T-cell (primary cell): ENCODE results near the gene PADI3. TPM values are rescaled to one million over a fixed set of nuclear protein-coding genes. Genes with fewer than 3 reads are reported as not detected.

Source experiments
- ATAC-seq, 4 experiments: fragments of 200-7000 bp in 3 of 4; fragments of 150-1000 bp in 1 of 4; cut with Tn5 transposase; replicated peaks in 1 of 4; 1 replicate in 3 of 4; 2 replicates in 1 of 4; pipeline ENCODE4 v1.10.0; 2021; ENCODE audit warnings: moderate library complexity in 3 of 4, mild to moderate bottlenecking in 2 of 4, moderate number of reproducible peaks in 1 of 4
- CTCF ChIA-PET, 2 donors: fragments of 300-600 bp; sonication (Branson Sonifier 250); formaldehyde crosslinking; loops; one replicate each; lab custom pipeline; 2022; ENCODE audit warnings: antibody characterized with exemption in 2 of 2; lab: Charles Lee
- POLR2A ChIA-PET, 2 donors: fragments of 300-600 bp; sonication (Branson Sonifier 250); formaldehyde crosslinking; loops; one replicate each; lab custom pipeline; 2022; ENCODE audit warnings: antibody characterized with exemption in 2 of 2; lab: Charles Lee
- DNase-seq, 35 experiments: peaks; one replicate each; pipeline versions ENCODE4 v3.0.0 to v3.0.0-alpha.2; 2013 to 2023
- H3K27ac ChIP-seq: one replicate; pipeline ENCODE4 v1.5.1; 2013; ENCODE audit warnings: low read length
- H3K27me3 ChIP-seq, 2 experiments: replicated peaks in 1 of 2; 1 replicate in 1 of 2; 2 replicates in 1 of 2; pipeline versions ENCODE4 v1.6.1 to v1.7.0; 2013; ENCODE audit warnings: low read length in 1 of 2, mixed read lengths in 1 of 2; ENCODE audit not compliant: control insufficient read depth in 2 of 2, insufficient read depth in 2 of 2; ENCODE audit errors: extremely low read depth in 1 of 2
- H3K36me3 ChIP-seq, 2 donors: 1 replicate in 1 of 2; 2 replicates in 1 of 2; pipeline versions ENCODE4 v1.6.1 to v1.7.0; 2013; ENCODE audit warnings: low read length in 1 of 2; ENCODE audit not compliant: control insufficient read depth in 2 of 2, insufficient read depth in 1 of 2; ENCODE audit errors: extremely low read depth in 1 of 2
- H3K4me1 ChIP-seq, 2 experiments: 1 replicate in 1 of 2; 2 replicates in 1 of 2; pipeline versions ENCODE4 v1.6.1 to v1.7.0; 2013; ENCODE audit warnings: low read length in 2 of 2, mixed read lengths in 1 of 2; ENCODE audit not compliant: insufficient read depth in 2 of 2, control insufficient read depth in 1 of 2; ENCODE audit errors: extremely low read depth in 1 of 2
- H3K4me3 ChIP-seq, 2 donors: 1 replicate in 1 of 2; 2 replicates in 1 of 2; pipeline versions ENCODE4 v1.5.1 to v1.7.0; 2013; ENCODE audit warnings: mild to moderate bottlenecking in 2 of 2, low read length in 1 of 2, moderate library complexity in 1 of 2; ENCODE audit not compliant: control insufficient read depth in 1 of 2; ENCODE audit errors: extremely low read depth in 1 of 2
- H3K9me3 ChIP-seq: 2 replicates; pipeline ENCODE4 v1.7.0; 2013
- H3K27ac Mint-ChIP-seq, 2 donors: one replicate each; pipeline ENCODE4 v1.8.0; 2020 to 2021; ENCODE audit warnings: mild to moderate bottlenecking in 2 of 2, mixed read lengths in 2 of 2
- H3K27me3 Mint-ChIP-seq, 2 donors: one replicate each; pipeline ENCODE4 v1.8.0; 2021 to 2022; ENCODE audit warnings: mixed read lengths in 2 of 2
- H3K36me3 Mint-ChIP-seq: one replicate; pipeline ENCODE4 v1.8.0; 2021; ENCODE audit warnings: mixed read lengths
- H3K4me1 Mint-ChIP-seq, 3 donors: one replicate each; pipeline ENCODE4 v1.8.0; 2020 to 2022; ENCODE audit warnings: mixed read lengths in 3 of 3, mild to moderate bottlenecking in 1 of 3
- H3K4me3 Mint-ChIP-seq, 3 donors: one replicate each; pipeline ENCODE4 v1.8.0; 2020 to 2022; ENCODE audit warnings: mild to moderate bottlenecking in 3 of 3, mixed read lengths in 3 of 3, moderate library complexity in 3 of 3
- H3K9me3 Mint-ChIP-seq, 3 donors: one replicate each; pipeline ENCODE4 v1.8.0; 2020 to 2022; ENCODE audit warnings: mixed read lengths in 3 of 3
- WGBS: methylation state at CpG from one replicate; pipeline ENCODE4 v1.1.5; 2013; ENCODE audit warnings: missing lambda C conversion rate; ENCODE audit not compliant: insufficient coverage; 5-methylcytosine and 5-hydroxymethylcytosine counted together
- total RNA-seq, 35 experiments: library from RNA in 6 of 35; stranded (reverse) in 6 of 35; fragments of 120-200 nt in 1 of 35; gene quantifications; one replicate each; pipeline versions ENCODE4 v1.2.1 to v1.2.4 and lab custom pipeline; 2013 to 2026

PADI3 gene
- total RNA-seq, 5 donors from 2014 or later (not counting 1 experiment from before 2014, with no cell fraction given), result not detected

DNA sequence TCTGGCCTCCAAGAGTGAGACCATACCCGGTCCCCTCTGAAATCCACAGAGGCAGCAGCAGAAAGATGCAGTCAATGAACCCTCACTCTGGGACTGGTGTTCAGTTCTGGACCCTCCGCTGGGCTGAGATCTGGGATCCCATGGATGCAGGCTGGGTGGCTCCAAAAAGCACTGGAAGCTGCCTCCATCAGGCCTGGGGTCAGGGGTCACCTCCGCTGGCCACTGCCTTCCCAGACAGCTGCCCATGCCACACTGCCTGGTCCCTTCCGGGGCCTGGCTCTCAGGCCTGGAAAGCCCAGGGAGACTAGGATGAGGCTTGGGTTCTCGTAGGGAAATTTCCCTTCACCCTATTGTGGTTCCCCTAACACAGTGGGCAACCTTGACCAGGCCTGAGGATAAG lies 37.7 kb downstream of the PADI3 start:
- WGBS, result 76% methylated on average over 4 of the region's 5 CpGs
- no peak overlapping the region for H3K4me3 ChIP-seq
- Mint-ChIP-seq H3K27ac (no peak overlapping the region), H3K27me3 (peaks cover 4 to 28% of the 10 kb centered on the region in 2 donors), H3K4me3 (no peak overlapping the region), H3K36me3 (no peaks in the 10 kb centered on the region), H3K4me1 (no peaks in the 10 kb centered on the region), H3K9me3 (no peaks in the 10 kb centered on the region)
- DNase-seq (no peak), ATAC-seq (no peak)
- ChIA-PET CTCF (no interaction called here), POLR2A (no interaction called here)
- no peaks in the 10 kb centered on the region for H3K9me3 ChIP-seq
- peaks cover 0 to 38% of the 10 kb centered on the region in 2 experiments for H3K27me3 ChIP-seq
- no peaks in the 10 kb centered on the region for H3K4me1 ChIP-seq
- H3K27ac ChIP-seq, result no peak overlapping the region
- no peaks in the 10 kb centered on the region for H3K36me3 ChIP-seq

DNA sequence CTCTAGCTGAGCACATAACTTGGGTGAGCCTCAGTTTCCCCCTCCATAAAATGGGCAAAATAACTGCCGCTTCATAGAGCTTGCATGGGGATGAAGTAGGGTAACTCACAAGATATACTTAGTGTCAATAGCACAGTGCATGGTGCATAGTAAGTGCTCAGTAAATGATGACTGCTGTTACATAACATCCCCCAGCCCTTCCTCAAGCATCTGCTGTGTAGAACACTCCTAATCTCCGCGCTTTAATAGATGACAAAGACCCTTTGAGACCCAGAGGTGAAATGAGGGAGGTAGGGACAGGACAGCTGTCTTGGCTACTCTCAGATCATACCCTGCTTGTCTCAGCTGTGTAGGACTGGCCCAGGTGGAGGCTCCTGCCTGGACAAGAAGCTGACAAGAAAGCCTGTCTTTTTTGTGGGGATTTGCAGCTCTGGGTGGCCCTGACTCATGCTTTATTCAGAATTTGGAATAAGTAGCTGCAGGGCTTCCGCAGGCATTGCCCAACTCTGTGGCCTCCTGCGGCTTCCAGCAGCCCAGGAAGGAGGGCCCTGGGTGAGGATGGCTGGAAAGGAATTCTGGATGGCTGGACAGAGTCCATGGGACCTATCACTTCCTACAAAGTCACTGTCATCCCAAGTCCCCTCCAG lies 38.4 kb downstream of the PADI3 start:
- no peak overlapping the region for H3K4me3 ChIP-seq
- 100% methylated on average over 1 of the region's 5 CpGs for WGBS
- H3K27me3 Mint-ChIP-seq, result peaks cover under 1 to 23% of the 10 kb centered on the region in 2 donors
- CTCF ChIA-PET, result no interaction called here
- POLR2A ChIA-PET, result interaction anchor here in 1 of 2 donors (0.5 kb wide), 1 partner anchor 22 kb away, joined by 3 read pairs; no protein-coding TSS in a partner anchor
- H3K27ac ChIP-seq, result no peak overlapping the region
- H3K9me3 Mint-ChIP-seq, result no peaks in the 10 kb centered on the region
- ATAC-seq (no peak), DNase-seq (no peak)
- H3K4me1 Mint-ChIP-seq, result no peaks in the 10 kb centered on the region
- no peak overlapping the region for H3K27ac Mint-ChIP-seq
- H3K4me3 Mint-ChIP-seq, result no peak overlapping the region
- H3K9me3 ChIP-seq, result no peaks in the 10 kb centered on the region
- no peaks in the 10 kb centered on the region for H3K36me3 ChIP-seq
- peaks cover 0 to 32% of the 10 kb centered on the region in 2 experiments for H3K27me3 ChIP-seq
- H3K36me3 Mint-ChIP-seq, result no peaks in the 10 kb centered on the region
- no peaks in the 10 kb centered on the region for H3K4me1 ChIP-seq

DNA sequence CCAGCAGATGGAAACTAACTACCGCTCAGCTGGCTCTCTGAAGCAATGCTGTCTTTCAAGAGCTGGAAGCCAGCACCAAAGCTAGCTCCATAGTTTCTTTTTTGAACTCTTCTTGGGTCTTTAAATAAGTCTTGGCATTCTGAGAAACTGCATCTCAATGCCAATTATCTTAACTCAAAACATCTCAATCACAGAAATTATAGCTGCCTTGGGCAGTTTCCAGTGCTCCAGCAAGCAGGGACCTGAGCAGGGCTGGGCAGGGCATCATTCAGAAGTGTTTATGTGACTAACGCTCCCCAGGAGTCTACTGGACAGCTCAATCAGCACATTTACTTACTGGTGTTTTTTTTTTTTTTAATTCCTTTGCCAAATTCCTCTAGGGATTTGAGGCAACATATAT lies 40.8 kb downstream of the PADI3 start:
- H3K27me3 ChIP-seq, result peaks cover 0 to 27% of the 10 kb centered on the region in 2 experiments
- Mint-ChIP-seq H3K27me3 (peaks cover 16 to 21% of the 10 kb centered on the region in 2 donors), H3K27ac (no peak overlapping the region), H3K4me1 (no peaks in the 10 kb centered on the region), H3K4me3 (no peak overlapping the region), H3K36me3 (no peaks in the 10 kb centered on the region), H3K9me3 (no peaks in the 10 kb centered on the region)
- CTCF ChIA-PET, result no interaction called here
- H3K27ac ChIP-seq, result no peak overlapping the region
- no peak for DNase-seq
- no peak for ATAC-seq
- no peaks in the 10 kb centered on the region for H3K9me3 ChIP-seq
- no peak overlapping the region for H3K4me3 ChIP-seq
- no peaks in the 10 kb centered on the region for H3K36me3 ChIP-seq
- no CpG with 5 or more reads among the region's 2 CpGs for WGBS
- POLR2A ChIA-PET, result no interaction called here
- H3K4me1 ChIP-seq, result no peaks in the 10 kb centered on the region

DNA sequence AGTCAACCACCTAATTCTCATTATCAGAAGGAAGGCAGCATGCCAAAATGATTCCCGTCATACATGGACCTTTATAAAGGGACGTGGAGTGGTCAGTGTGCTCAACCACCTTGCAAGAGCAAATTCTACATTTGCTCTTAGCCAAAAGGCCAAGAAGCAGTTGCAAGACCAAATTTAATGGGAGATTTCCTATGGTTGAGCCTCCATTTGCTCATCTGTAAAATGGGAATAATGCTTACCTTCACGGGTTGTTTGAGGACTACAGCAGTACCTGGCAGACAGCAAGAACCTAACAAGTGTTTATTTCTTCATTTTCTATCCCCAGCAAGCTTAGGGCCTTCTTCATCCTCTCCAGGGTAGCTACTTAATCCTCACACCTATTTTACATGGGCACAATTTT lies 41.7 kb downstream of the PADI3 start:
- Histone ChIP-seq H3K27ac (no peak overlapping the region), H3K9me3 (no peaks in the 10 kb centered on the region), H3K36me3 (no peaks in the 10 kb centered on the region), H3K27me3 (peaks cover 0 to 33% of the 10 kb centered on the region in 2 experiments), H3K4me3 (no peak overlapping the region), H3K4me1 (no peaks in the 10 kb centered on the region)
- Mint-ChIP-seq H3K9me3 (no peaks in the 10 kb centered on the region), H3K27ac (no peak overlapping the region), H3K36me3 (no peaks in the 10 kb centered on the region), H3K27me3 (peaks cover 19 to 22% of the 10 kb centered on the region in 2 donors), H3K4me3 (no peak overlapping the region), H3K4me1 (no peaks in the 10 kb centered on the region)
- 67% methylated on average over 2 of the region's 3 CpGs for whole genome bisulfite sequencing
- no peak for ATAC-seq
- CTCF ChIA-PET, result no interaction called here
- POLR2A ChIA-PET, result no interaction called here
- DNase-seq, result no peak

DNA sequence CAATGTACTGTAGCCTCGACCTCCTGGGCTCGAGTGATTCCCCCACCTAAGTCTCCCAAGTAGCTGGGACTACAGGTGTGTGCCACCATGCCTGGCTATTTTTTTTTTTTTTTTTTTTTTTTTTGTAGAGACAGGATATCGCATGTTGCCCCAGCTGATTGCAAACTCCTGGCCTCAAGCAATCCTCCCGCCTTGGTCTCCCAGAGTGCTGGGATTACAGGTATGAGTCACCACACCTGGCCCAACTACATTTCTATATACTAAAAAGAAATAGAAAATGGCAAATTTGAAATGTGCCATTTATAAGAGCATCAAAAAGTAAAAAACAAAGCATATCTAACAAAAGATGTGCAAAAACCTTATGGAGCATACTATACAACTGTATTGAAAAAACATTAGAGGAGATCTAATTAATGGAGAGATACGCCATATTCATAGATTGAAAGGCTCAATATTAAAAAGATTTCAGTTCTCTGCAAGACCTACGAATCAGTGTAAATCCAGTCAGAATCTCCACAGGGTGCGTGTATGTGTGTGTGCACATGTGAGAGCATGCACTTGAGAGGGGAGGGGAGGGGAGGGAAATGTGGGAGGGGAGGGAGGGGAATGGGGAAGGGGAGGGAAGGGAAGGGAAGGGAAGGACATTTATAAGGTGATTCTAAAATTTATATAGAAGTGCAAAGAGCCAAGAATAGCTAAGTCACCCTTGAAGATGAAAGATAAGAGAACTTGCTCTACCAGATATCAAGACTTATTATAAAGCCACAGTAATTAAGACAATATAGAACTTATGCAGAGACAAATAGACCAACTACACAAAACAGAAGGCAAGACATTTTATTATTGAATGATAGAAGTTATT lies 43.6 kb downstream of the PADI3 start:
- H3K4me3 Mint-ChIP-seq, result no peak overlapping the region
- H3K27me3 Mint-ChIP-seq, result peaks cover 26% of the 10 kb centered on the region in 2 donors
- H3K4me1 ChIP-seq, result no peaks in the 10 kb centered on the region
- CTCF ChIA-PET, result no interaction called here
- H3K4me3 ChIP-seq, result no peak overlapping the region
- no peaks in the 10 kb centered on the region for H3K4me1 Mint-ChIP-seq
- H3K9me3 ChIP-seq, result no peaks in the 10 kb centered on the region
- H3K36me3 Mint-ChIP-seq, result no peaks in the 10 kb centered on the region
- H3K9me3 Mint-ChIP-seq, result no peaks in the 10 kb centered on the region
- H3K27ac ChIP-seq, result no peak overlapping the region
- peaks cover 0 to 27% of the 10 kb centered on the region in 2 experiments for H3K27me3 ChIP-seq
- ATAC-seq (no peak), DNase-seq (no peak)
- no peaks in the 10 kb centered on the region for H3K36me3 ChIP-seq
- WGBS, result no CpG with 5 or more reads among the region's 7 CpGs
- POLR2A ChIA-PET, result interaction anchor here in 1 of 2 donors (0.6 kb wide), 1 partner anchor 163 kb away, joined by 6 read pairs; no protein-coding TSS in a partner anchor
- no peak overlapping the region for H3K27ac Mint-ChIP-seq

DNA sequence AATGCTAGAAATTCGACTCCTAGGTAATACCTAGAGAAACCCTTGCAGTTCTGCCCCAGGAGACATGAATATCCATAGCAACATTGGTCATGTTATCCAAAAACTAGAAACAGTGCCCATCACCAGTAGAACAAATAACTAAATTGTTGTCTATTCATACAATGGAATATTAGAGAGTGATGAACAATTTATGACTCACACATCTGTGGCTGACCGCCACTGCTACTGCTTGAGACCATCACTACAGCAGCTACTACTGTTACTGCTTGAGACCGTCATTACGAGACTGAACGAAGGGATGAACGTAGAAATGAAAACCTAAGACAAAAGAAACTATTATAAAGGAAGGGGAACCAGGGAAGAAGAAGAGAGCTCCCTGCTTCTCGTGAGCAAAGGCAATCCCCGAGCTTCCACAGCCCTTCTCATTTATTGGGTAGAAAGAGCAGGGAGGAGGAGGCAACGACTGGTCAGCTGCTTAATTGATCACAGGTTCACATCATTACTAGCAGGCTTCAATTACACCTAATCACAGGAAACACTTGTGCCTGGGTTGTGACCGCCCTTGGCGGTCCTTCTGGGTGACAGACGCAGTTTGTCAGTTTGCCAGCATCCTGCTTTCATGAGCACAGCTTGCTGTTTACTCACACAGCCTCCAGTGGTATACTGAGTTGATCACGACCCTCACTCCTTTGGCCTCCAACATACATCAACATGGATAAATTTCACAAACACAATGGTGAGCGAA lies 45.0 kb downstream of the PADI3 start:
- no peak for DNase-seq
- CTCF ChIA-PET, result no interaction called here
- POLR2A ChIA-PET, result no interaction called here
- H3K9me3 Mint-ChIP-seq, result peaks cover 1 to 3% (median 2%) of the 10 kb centered on the region in 3 donors
- WGBS, result 44% methylated on average over 4 of the region's 14 CpGs
- no peak overlapping the region for H3K4me3 Mint-ChIP-seq
- peaks cover 29 to 35% of the 10 kb centered on the region in 2 donors for H3K27me3 Mint-ChIP-seq
- peaks cover 0 to 24% of the 10 kb centered on the region in 2 experiments for H3K27me3 ChIP-seq
- no peaks in the 10 kb centered on the region for H3K36me3 ChIP-seq
- H3K9me3 ChIP-seq, result no peaks in the 10 kb centered on the region
- H3K36me3 Mint-ChIP-seq, result no peaks in the 10 kb centered on the region
- H3K4me3 ChIP-seq, result no peak overlapping the region
- no peak overlapping the region for H3K27ac Mint-ChIP-seq
- no peak overlapping the region for H3K27ac ChIP-seq
- no peak for ATAC-seq
- H3K4me1 Mint-ChIP-seq, result no peaks in the 10 kb centered on the region
- no peaks in the 10 kb centered on the region for H3K4me1 ChIP-seq
